ENCODE results near the gene PPHLN1.

The PPHLN1 gene, protein sequence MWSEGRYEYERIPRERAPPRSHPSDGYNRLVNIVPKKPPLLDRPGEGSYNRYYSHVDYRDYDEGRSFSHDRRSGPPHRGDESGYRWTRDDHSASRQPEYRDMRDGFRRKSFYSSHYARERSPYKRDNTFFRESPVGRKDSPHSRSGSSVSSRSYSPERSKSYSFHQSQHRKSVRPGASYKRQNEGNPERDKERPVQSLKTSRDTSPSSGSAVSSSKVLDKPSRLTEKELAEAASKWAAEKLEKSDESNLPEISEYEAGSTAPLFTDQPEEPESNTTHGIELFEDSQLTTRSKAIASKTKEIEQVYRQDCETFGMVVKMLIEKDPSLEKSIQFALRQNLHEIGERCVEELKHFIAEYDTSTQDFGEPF

DNA sequence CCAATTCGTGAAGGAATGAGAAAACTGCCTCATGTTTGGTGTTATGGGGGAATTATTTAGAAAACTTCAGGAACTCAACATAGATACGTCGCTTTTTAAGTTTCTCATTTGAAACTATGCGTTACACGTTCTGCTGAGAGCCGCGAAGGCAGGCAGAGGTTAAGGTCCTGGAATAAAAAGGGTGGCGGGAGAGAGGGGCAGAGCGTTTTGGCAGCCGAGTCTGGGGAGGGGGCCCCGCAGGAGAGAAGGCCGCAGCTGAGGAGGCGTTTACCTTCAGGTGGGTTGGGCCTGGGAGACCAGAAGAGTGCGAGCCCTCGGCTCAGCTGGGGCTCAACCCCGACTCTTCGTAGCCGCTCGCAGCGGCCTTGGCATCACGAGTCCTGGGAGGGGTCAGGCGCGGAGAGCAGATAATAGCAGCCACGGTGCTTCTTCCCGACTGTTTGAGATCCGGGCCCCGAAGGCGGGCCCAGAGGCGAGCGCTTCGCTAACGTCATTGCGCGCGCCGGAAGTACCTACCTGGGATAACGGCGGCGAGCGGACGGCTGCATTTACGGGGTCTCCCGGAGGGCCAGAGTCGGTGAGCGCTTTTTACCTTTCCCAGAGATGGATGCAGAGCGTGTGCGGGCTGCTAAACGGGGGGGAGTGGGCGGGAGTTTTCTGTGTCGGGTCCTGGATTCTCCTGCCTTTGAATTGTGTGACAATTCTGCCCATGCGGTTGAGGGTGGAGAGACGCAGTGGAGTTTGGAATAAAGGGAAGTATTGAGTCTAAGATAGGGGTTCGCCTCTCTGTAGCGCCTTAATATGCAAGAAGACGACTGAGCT is at the start of gene PPHLN1, which contains the start of gene ZCRB1:
PPHLN1 (plus strand) TSS at position 515 of the 822 bp plus-strand sequence. CDS start 9,736 bp downstream, outside the sequence.
ZCRB1 (minus strand) TSS at position 442 of the 822 bp plus-strand sequence. CDS start 1,992 bp downstream, outside the sequence.
- DNase-seq, result peak in 54 of 56 donors; percentile 18 to 86 (median 66)

DNA sequence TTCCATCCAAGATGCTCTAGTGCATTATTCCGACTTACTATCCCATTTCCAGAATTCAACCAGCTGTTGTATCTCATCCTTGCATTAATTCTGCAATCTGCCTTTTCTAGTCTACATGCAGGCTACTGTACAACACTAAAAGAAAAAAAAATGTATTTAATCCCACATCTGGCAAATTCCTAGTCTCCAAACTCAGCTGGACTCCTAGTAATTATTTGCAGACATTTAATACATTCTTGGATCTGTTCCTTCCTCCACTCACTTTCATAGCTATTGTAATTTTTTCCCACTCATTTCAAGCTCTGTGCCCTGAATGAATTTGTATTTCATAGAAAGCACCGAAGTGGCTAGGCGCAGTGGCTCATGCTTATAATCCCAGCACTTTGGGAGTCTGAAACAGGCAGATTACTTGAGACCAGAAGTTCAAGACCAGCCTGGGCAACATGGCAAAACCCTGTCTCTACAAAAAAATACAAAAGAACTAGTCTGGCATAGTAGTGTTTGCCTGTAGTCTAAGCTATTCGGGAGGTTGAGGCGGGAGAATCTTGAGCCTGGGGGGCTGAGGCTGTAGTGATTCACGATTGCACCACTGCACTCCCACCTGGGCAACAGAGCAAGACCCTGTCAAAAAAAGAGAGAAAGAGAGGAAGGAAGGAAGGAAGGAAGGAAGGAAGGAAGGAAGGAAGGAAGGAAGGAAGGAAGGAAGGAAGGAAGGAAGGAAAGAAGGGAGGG is 48.4 kb upstream of the PPHLN1 start:
- no peak for DNase-seq

DNA sequence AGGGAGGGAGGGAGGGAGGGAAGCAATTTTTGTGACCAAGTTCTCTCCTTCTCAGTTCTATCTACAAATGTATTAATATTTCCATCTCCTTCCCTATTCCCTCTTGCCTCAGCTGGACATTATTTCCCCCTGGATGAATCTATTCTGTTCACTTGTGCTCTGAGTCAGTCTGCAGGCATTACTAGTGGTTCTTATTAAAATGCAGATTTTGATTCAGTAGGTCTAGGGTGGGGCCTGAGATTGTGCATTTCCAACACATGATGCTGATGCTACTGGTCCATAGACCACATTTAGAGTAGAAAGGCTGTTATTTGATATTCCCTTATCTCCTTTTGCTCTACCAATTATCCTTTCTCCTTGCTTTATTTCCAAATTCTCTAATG is 47.8 kb upstream of the PPHLN1 start:
- no peak for DNase-seq

DNA sequence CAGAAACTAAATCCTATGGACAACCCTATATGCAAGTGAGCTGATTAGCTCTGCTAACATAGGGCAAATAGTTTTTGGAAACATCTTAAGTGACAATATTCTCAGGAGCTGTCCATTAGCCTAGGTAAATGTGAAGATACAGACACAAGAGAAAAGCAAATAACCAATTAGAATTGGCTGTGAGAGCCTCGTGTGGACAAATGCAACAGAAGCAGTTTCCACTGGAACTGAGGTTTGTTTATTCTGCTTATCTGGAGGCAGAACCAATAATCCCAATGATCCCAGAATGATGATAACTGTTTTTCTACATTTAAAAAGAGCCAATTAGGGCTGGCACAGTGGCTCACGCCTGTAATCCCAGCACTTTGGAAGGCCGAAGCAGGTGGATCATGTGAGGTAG is 44.7 kb upstream of the PPHLN1 start:
- no peak for DNase-seq

DNA sequence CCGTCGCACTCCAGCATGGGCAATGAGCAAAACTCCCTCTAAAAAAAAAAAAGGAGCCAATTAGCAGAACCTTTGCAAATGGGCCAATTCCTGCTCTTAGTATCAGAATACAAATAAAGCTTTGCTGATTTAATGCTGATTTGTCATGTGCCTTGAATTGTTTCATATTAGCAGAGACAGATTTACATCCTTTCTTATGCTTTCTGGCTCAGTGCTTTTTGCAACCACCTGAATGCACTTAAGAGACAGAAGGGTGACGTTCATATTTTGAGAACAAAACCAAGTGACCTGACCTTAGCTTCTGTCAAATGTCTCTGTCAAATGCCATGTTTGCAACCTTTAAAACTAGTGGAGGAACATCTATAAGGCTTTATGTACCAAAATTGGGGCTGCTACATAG is 44.1 kb upstream of the PPHLN1 start:
- DNase-seq, result no peak

DNA sequence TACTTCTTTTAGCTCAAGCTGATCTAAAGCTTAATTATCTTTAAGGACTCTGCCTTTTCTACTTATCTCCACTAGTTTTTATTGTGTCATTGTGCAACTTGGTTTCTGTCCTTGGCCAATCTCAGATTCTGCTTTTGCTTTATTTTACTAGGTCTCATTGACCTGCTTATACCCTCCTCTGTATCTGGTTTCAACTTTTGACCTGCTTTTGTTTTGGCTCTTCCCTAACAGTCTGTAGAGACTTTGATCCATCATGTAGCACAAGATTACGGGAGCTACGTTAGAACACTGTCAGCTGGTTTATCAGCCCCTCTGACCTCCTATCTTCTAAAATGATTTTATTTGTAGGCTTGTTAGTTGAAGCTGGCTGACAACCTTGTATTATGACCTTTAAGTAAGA is 43.7 kb upstream of the PPHLN1 start:
- DNase-seq, result no peak

DNA sequence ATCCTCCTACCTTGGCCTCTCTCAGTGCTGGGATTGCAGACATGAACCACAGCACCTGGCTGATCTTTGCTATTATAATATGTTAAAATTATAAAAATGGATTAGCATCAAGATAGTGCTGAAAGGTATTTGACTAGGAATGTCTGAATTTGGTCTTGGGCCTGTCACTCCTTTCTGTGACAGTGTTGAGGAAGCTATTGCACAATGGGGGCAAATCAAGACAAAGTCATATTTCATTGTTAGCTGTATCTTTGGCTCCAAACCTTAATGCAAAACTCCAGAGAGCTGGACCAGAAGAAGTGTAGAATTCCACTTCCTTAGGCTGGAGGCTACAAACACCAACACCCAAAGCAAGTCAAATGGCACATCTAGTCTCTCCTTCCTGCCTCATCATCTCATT is 42.2 kb upstream of the PPHLN1 start:
- no peak for DNase-seq

DNA sequence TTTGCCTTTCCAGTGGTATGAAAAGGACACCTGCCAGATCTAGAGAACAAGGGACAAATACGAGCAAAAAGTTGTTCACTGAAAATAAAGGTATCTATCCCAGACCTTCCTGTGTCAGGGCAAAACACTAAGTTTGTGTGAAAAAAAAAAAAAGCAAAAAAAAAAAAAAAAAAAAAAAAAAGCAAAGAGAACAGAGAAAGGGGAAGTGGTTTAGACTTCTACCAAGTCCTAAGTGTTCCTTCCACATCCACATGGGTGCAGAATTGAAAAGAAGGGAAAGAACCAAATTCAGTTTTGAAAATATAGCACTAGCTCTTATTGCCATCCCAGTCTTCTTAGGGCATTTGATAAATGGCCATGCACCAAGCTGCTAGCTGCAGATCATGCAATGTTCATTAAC is 41.8 kb upstream of the PPHLN1 start:
- no peak for DNase-seq

DNA sequence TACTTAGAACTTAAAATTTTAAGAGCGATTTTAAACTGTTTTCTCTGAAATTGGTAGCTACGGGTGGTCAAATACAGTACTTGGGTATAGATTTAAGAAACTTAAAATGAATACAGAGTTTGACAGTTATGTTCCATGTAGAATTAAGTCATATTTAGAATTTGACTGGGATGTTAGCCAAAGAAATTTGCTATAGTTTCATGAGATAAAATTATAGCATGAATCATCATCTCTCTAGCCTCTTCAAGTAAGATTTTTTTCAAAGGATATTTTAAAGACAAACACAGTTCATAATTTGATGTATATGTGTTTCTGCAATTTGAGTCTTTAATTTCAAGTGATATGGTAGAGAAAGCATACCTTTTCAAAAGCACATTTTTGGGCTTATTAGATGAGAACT is 41.1 kb upstream of the PPHLN1 start:
- DNase-seq, result no peak

DNA sequence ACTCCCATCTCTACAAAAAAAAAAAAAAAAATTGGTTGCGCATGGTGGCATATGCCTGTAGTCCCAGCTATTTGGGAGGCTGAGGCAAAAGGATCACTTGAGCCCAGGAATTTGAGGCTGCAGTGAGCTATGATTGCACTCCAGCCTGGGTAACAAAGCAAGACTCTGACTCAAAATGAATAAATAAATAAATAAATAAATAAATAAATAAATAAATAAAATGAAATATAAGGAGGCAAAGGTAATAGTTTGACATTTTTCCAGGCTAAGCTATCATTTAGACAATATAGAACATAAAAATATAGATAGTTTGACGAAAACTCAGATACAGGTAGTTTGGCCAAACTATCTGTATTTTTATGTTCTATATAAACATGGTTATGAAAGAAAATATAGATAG is 40.5 kb upstream of the PPHLN1 start:
- no peak for DNase-seq

DNA sequence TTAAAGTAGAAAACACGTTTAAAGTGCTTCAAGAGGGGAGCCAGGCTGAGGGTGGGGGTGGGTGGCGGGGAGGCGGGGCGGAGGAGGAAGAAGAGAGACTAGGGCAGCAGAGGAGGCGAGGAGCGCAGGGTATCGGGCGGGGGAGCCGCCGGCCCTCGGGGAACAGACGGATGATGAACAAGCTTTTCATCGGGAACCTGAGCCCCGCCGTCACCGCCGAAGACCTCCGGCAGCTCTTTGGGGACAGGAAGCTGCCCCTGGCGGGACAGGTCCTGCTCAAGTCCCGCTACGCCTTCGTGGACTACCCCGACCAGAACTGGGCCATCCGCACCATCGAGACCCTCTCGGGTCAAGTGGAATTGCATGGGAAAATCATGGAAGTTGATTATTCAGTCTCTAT is 39.2 kb upstream of the PPHLN1 start:
- no peak for DNase-seq

DNA sequence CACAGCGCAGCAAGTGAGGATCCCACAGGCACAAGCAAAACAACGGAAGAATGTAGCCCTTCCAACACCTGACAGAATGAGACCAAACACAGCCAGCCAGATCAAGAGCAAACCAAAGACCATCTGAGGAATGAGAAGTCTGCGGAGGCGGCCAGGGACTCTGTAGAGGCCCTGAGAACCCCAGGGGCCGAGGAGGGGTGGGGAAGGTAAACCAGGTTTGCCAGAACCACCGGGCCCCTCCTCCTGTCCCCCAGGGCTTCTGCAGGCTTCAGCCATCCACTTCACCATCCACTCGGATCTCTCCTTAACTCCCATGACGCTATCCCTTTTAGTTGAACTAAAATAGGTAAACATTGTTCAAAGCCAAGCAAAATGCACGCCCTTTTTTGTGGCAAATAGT is 37.4 kb upstream of the PPHLN1 start:
- DNase-seq, result no peak

DNA sequence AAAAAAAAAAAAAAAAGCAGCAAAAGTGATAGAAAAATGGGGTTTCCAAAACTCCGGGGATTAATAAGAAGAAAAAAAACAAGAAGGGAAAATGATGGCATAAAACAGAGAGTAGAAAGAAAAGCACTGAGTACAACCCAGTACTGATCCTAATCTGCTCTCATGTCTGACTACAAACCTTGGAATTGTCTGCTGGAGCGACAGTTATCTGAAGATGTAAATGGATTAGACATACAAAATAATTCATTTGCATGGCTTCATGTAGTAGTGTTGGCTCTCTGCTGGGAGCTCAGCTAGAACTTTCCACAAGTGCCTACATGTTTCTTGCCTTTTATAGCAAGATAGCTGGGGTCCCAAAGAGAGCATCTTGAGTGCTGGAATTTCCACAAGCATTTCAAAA is 34.3 kb upstream of the PPHLN1 start:
- no peak for DNase-seq

DNA sequence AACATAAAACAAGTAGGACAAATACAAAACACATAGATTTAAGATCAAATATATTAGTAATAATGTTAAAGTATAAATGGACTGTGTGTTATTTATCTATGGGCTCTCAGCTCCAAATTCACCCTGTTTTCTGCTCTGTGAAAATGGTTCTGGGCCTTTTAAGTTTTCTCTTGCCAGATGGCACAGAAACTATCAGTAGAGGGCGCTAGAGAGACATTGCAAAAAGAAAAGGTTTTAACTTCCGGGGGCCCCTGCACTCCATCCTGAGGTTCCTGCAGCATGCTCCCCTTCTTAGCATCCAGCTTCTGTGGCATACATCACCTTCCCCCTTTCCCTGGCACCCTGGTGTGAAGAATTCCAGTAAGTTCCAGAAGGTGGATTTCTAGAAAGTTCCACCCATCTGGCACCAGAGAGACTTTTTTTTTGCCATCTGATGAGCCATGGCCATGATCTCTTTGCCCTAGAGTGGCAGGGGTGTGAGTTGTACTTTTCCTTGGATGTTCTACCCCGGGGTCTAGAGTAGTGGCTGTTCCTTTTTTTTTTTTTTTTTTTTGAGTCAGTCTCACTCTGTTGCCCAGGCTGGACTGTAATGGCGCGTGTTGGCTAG is 29.4 kb upstream of the PPHLN1 start:
- no peak for DNase-seq

DNA sequence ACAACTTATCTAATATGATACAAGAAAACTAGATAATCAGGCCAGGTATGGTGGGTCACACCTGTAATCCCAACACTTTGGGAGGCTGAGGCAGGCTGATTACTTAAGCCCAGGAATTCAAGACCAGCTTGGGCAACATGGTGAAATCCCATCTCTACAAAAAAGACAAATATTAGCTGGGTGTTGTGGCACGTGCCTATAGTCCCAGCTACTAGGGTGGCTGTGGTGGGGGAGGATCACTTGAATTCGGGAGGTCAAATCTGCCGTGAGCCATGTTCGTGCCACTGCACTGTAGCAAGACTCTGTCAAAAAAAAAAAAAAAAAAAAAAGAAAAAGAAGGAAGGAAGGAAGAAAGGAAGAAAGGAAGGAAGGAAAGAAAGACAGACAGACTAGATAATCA is 27.1 kb upstream of the PPHLN1 start:
- DNase-seq, result no peak

DNA sequence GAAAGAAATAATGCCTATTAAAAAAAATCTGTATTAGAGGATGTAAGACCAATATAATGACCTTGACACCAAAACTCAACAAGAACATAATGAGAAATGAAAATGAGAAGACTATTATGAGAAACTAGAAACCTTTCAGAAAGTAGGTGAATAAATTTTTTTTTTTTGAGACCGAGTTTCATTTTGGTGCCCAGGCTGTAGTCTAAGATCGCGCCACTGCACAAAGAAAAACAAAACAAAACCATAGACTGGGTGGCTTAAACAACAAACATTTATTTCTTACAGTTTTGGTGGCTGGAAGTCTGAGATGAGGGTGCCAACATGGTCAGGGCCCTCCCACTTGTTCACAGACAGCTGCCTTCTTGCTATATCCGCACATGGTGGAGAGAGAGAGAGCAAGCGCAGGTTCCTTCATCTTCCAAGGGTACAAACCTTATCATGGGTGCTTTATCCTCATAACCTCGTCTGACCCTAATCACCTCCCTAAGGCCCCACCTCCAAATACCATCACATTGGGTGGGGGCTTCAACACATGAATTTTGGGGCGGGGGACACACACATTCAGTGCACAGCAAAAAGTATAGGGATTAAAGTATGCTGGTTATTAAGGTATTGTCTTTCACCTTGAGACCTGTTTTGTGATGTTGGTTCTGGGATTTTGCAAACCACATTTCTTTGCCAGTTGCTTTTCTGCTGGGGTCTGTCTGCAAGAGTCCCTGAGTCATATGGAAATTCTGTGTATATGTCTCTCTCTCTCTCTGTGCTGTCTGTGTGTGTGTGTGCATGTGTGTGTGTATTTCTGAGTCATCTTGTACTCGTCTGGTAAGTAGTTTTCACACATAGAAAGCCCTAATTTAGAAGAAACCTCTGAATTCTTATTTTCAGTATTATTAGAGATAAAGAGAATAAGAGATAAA is 26.3 kb upstream of the PPHLN1 start:
- peak in 5 of 56 donors; percentile 10 to 24 (median 15) for DNase-seq

DNA sequence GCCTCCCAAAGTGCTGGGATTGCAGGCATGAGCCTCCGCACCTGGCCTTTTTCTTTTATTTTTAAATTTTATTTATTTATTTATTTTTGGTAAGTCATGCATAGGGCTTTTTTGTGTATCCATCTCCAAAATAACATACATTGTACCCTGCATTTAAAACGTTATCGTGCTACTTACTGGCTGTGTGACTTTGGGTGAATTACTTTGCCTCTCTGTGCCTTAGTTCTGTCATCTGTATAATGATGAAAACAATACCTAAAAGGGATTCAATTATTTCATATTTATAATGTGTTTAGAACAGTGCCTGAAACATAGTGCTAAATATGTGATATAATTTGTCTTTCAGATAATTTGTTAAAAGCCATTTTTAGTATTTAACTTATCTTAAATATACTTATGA is 19.7 kb upstream of the PPHLN1 start:
- DNase-seq, result no peak

DNA sequence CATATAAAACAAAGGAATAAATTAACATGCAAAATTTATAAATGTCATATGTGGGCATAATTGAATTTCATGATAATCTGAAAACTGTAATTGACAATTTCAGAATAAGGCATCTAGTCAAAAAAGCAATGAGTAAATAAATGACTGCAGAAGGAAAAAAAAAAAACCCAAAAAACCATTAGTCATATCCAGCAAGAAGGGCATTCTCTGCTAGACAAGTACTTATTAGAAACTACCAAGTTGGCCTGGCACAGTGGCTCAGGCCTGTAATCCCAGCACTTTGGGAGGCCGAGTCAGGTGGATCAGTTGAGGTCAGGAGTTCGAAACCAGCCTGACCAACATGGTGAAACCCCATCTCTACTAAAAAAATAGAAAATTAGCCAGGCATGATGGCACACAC is 17.6 kb upstream of the PPHLN1 start:
- no peak for DNase-seq

DNA sequence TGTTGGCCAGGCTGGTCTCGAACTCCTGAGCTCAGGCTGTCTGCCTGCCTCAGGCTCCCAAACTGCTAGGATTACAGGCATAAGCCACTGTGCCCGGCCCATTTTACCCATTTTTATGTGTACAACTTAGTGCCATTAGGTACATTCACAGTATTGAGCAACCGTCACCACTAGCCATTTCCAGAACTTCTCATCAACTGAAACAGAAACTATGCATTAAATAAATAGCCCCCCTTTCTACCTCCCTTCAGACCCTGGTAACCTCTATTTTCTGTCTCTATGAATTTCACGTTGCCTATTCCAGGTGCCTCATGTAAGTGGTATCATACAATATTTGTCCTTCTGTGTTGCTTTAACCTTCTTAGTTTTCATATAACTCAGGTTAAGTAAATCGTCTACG is 16.0 kb upstream of the PPHLN1 start:
- DNase-seq, result no peak

DNA sequence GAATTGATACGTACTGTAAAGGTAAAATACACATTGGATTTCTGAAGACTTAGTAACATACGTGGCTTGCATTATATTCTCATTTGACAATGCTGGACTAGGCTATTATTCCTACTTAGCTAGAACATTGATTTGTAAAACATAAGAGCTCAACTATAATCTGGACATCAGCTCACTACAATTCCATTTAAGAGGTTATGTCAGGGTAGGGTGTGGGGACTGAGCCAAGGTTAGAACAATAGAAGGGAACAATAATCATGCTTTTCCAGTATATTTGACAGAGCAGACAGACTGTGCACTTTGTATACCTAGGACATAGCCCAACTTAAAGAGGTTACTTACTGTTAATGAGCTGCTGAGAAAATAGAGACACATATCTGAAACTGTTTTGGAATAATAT is 10.9 kb upstream of the PPHLN1 start:
- DNase-seq, result no peak
